Measurements from ENCODE around the gene PROK2.

GRCh38 chr3:71817262-71817661 lies 32.3 kb upstream of the PROK2 start:
- TF ChIP-seq REST (IDR thresholded peaks at IDR 0.05) (no peak), GABPA (IDR thresholded peaks at IDR 0.05 in 1 of 2, conservative IDR thresholded peaks at IDR 0.05 in 1 of 2) (no peak), YY1 (IDR thresholded peaks at IDR 0.05) (no peak), RAD21 (IDR thresholded peaks at IDR 0.05) (no peak), TAF1 (conservative IDR thresholded peaks at IDR 0.05) (no peak), SP1 (IDR thresholded peaks at IDR 0.05) (no peak), JUND (IDR thresholded peaks at IDR 0.05) (no peak), RXRA (IDR thresholded peaks at IDR 0.05) (no peak)
- TF ChIP-seq, protein P1, sequence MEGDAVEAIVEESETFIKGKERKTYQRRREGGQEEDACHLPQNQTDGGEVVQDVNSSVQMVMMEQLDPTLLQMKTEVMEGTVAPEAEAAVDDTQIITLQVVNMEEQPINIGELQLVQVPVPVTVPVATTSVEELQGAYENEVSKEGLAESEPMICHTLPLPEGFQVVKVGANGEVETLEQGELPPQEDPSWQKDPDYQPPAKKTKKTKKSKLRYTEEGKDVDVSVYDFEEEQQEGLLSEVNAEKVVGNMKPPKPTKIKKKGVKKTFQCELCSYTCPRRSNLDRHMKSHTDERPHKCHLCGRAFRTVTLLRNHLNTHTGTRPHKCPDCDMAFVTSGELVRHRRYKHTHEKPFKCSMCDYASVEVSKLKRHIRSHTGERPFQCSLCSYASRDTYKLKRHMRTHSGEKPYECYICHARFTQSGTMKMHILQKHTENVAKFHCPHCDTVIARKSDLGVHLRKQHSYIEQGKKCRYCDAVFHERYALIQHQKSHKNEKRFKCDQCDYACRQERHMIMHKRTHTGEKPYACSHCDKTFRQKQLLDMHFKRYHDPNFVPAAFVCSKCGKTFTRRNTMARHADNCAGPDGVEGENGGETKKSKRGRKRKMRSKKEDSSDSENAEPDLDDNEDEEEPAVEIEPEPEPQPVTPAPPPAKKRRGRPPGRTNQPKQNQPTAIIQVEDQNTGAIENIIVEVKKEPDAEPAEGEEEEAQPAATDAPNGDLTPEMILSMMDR (IDR thresholded peaks at IDR 0.05; ENCODE audit: low read depth, low read length, missing input control), result no peak
